Activated naive CD4-positive, alpha-beta T cell treated with Interleukin-2 at 50 U/mL for 16 hours (primary cell): Measurements from ENCODE around the gene ADAMTSL4.
"Not testable (repeated sequence)": the region's sequence is repeated elsewhere in the genome, so short reads cannot be mapped to it uniquely, and the experiment has no call there.

Experiments
- DNase-seq: peaks from one replicate; pipeline ENCODE4 v3.0.0-alpha.2; 2020

ADAMTSL4 gene

GRCh38 chr1:150596095-150596892 is 47.1 kb downstream of the ADAMTSL4 start:
- no peak for DNase-seq

- no peak for DNase-seq
Measured at GRCh38 chr1:150596976-150597375, 47.8 kb downstream of the ADAMTSL4 start.

- DNase-seq: not testable (repeated sequence)
Measured at GRCh38 chr1:150598346-150598745, 49.1 kb downstream of the ADAMTSL4 start.

GRCh38 chr1:150601540-150601939 is 52.3 kb downstream of the ADAMTSL4 start:
- no peak for DNase-seq

- not testable (repeated sequence) for DNase-seq
Measured at GRCh38 chr1:150602372-150602771, 53.2 kb downstream of the ADAMTSL4 start.

GRCh38 chr1:150603711-150604110 is 54.5 kb downstream of the ADAMTSL4 start:
- DNase-seq: no peak

- no peak for DNase-seq
Measured at GRCh38 chr1:150604226-150604588, 55.0 kb downstream of the ADAMTSL4 start.

- DNase-seq: not testable (repeated sequence)
Measured at GRCh38 chr1:150605451-150605731, 56.2 kb downstream of the ADAMTSL4 start.

- DNase-seq: no peak
Measured at GRCh38 chr1:150606463-150607142, 57.4 kb downstream of the ADAMTSL4 start.

- no peak for DNase-seq
Measured at GRCh38 chr1:150609732-150610131, 60.5 kb downstream of the ADAMTSL4 start.
